Activated naive CD8-positive, alpha-beta T cell treated with anti-CD3 and anti-CD28 coated beads, Interleukin-2, amount 10 ng/mL, durations not matched to agents 7 days and 5 days (primary cell): ENCODE results near the gene NBL1. TPM values are rescaled to one million over a fixed set of nuclear protein-coding genes. Genes with fewer than 3 reads are reported as not detected.

Source experiments
- total RNA-seq, 2 experiments: library from RNA; stranded (reverse); gene quantifications; one replicate each; pipeline ENCODE4 v1.2.3, GENCODE V29; 2021

Gene NBL1
- total RNA-seq, 2 experiments from 2014 or later, result 35.3 to 36.0 TPM

Other genes with a start within 250 kb of the NBL1 start
- 100 to 1,000 TPM; 395 to 412 TPM for gene CAPZB, start 158.8 kb upstream of the NBL1 start, total RNA-seq
- gene HTR6, start 20.6 kb downstream of the NBL1 start, total RNA-seq, result under 1 TPM in 1 of 2 experiments, not detected in 1; 0.14 TPM
- gene TMCO4, start 155.6 kb downstream of the NBL1 start, total RNA-seq, result 10 to 100 TPM; 14.3 to 16.7 TPM
- gene RNF186, start 171.0 kb downstream of the NBL1 start, total RNA-seq, result not detected
- gene OTUD3, start 238.1 kb downstream of the NBL1 start, total RNA-seq, result 10 to 100 TPM; 10.3 to 10.9 TPM